ENCODE results near the gene MMD2.
"Not testable (repeated sequence)": the region's sequence is repeated elsewhere in the genome, so short reads cannot be mapped to it uniquely, and the experiment has no call there.

The MMD2 gene

DNA sequence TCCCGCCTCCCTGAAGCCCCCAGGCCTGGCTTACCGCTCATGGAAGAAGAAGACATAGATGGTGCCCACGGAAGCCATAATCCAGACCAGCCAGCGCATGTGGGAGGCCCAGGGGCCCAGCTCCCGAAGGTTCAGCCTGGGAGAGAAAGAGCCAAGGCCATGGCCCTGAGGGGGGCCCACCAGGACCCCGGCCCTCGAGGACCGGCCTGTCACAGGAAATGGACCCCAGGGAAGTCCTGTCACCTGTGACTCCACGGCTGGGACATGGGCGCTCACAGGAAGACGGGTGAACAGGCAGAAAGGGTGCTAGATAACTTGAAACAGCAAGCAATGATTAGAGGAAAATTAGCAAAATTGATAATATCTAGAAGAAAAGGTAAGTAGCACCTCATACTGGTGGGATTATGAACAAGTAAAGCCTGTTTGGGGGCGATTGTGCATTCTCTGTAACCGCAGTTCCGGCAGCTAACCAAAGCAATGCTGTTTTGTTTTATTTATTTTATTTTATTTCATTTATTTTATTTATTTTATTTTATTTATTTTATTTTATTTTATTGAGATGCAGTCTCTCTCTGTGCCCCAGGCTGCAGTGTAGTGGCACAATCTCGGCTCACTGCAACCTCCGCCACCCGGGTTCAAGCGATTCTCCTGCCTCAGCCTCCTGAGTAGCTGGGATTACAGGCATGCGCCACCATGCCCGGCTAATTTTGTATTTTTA lies 47.7 kb downstream of the MMD2 start:
- no peak for DNase-seq (ENCODE audit: low read depth, low spot score)
- no peak overlapping the region for H3K4me3 ChIP-seq (ENCODE audit: low read length)

GRCh38 chr7:4906682-4907081 lies 52.3 kb downstream of the MMD2 start:
- no peak for DNase-seq (ENCODE audit: low read depth, low spot score)
- no peak overlapping the region for H3K4me3 ChIP-seq (ENCODE audit: low read length)

GRCh38 chr7:4905171-4905570 lies 53.8 kb downstream of the MMD2 start:
- H3K4me3 ChIP-seq (ENCODE audit: low read length) = no peak overlapping the region
- DNase-seq (ENCODE audit: low read depth, low spot score) = no peak

DNA sequence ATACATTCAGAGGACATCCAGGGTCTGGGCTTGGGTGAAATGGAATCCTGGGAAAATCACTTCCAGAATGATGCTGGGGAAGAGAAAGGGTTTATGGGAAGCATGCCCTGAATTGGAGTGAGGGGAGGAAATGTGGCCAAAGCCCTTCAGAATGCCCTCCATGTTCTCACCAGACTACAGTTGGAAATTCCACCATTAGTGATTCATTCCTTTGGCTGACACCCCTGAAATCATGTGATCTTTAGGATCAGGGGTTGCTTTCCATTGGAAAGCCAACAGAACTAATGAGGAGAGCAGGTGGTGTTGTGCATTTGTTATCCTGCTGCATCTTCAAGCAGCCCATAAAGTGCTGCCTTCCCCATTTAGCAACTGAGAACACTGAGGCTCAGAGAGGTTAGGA lies 54.6 kb downstream of the MMD2 start:
- DNase-seq (ENCODE audit: low read depth, low spot score) = no peak
- no peak overlapping the region for H3K4me3 ChIP-seq (ENCODE audit: low read length)

- DNase-seq (ENCODE audit: low read depth, low spot score) = no peak
- no peak overlapping the region for H3K4me3 ChIP-seq (ENCODE audit: low read length)
These were observed 63.2 kb downstream of the MMD2 start for GRCh38 chr7:4895766-4896165.

- H3K4me3 ChIP-seq (ENCODE audit: low read length) = no peak overlapping the region
These were observed 64.5 kb downstream of the MMD2 start for GRCh38 chr7:4894482-4894881.

GRCh38 chr7:4893929-4894475 lies 65.0 kb downstream of the MMD2 start:
- no peak for DNase-seq (ENCODE audit: low read depth, low spot score)
- H3K4me3 ChIP-seq (ENCODE audit: low read length) = no peak overlapping the region

More at GRCh38 chr7:4894482-4894881, 64.5 kb downstream of the MMD2 start:
- DNase-seq (ENCODE audit: low read depth, low spot score) = no peak

DNA sequence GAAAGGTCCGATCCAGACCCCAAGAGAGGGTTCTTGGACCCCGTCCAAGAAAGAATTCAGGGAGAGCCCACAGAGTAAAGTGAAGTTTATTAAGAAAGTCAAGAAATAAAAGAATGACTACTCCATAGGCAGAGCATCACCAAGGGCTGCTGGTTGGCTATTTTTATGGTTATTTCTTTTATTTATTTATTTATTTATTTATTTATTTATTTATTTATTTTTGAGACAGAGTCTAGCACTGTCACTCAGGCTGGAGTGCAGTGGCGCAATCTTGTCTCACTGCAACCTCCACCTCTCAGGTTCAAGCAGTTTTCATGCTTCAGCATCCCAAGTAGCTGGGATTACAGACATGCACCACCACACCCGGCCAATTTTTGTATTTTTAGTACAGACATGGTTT lies 65.8 kb downstream of the MMD2 start:
- not testable (repeated sequence) for DNase-seq (ENCODE audit: low read depth, low spot score); H3K4me3 ChIP-seq (ENCODE audit: low read length)

GRCh38 chr7:4891522-4891921 lies 67.5 kb downstream of the MMD2 start:
- H3K4me3 ChIP-seq (ENCODE audit: low read length); DNase-seq (ENCODE audit: low read depth, low spot score): not testable (repeated sequence)

DNA sequence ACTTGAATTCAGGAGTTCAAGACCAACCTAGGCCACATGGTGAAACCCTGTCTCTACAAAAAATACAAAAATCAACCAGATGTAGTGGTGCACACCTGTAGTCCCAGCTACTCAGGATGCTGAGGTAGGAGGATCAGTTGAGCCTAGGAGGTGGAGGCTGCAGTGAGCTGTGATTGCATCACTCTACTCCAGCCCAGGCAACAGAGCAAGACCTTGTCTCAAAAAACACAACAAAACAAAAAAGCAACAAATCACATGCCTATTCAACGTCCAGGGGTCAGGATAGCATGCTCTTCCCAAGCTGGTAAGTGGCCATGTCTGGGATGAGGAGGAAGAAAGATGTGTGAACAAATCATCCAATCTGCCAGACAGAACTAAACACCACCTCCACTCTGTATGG lies 69.3 kb downstream of the MMD2 start:
- H3K4me3 ChIP-seq (ENCODE audit: low read length) = no peak overlapping the region
- DNase-seq (ENCODE audit: low read depth, low spot score) = no peak

GRCh38 chr7:4888161-4888560 lies 70.8 kb downstream of the MMD2 start:
- no peak overlapping the region for H3K4me3 ChIP-seq (ENCODE audit: low read length)
- no peak for DNase-seq (ENCODE audit: low read depth, low spot score)

- no peak overlapping the region for H3K4me3 ChIP-seq (ENCODE audit: low read length)
- no peak for DNase-seq (ENCODE audit: low read depth, low spot score)
These were observed 72.3 kb downstream of the MMD2 start for GRCh38 chr7:4886671-4887070.

DNA sequence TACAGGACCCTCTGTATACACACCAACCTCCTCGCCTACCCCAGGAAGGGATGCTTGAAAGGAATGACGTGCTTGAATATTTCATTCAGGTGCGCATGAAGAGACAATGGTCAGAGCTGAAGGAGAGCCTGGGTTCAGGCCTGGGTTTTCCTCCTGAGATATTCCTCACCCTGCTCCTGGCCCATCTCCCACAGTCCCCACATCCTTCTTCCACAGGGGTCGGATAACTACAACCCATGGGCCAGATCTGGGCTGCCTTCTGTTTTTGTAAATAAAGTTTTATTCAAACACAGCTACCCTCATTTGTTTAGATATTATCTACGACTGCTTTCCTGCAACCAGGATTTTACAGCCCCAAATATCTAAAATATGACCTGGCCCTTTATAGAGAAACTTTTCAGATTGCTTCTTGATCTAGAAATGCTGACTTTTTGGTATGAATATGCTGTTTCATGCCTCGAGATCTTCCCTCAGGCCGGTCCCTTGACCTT lies 73.6 kb downstream of the MMD2 start:
- H3K4me3 ChIP-seq (ENCODE audit: low read length) = no peak overlapping the region
- no peak for DNase-seq (ENCODE audit: low read depth, low spot score)

DNA sequence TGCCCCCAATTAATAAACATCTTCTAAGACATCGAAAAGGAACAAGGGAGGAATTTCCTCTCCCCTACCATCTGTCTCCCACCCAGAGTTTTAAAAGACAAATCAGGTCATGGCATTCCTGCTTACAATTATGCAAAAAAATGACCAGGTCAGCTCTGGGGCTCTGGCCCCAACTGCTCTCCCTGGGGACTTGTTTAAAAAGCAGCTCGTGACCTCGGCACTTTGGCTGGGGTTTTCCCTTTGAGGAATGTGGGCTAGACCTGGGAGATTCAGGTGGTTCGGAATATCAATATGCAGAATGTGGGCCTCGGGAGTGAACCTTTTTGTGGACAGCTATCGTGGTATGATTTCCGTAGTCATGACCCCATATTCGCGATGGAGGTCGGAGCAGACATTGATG lies 74.8 kb downstream of the MMD2 start:
- no peak for DNase-seq (ENCODE audit: low read depth, low spot score)
- no peak overlapping the region for H3K4me3 ChIP-seq (ENCODE audit: low read length)

- peak; percentile 77 for DNase-seq (ENCODE audit: low read depth, low spot score)
- peak within 1 kb of the TSS; percentile 49 for H3K4me3 ChIP-seq (ENCODE audit: low read length)
These were observed 75.4 kb downstream of the MMD2 start, which contains the start of gene RADIL for GRCh38 chr7:4883372-4884144. TSS of gene RADIL (minus strand) at chr7:4883716. CDS start at chr7:4878139, 5,577 bp downstream.

GRCh38 chr7:4883033-4883371 lies 76.0 kb downstream of the MMD2 start:
- no peak for DNase-seq (ENCODE audit: low read depth, low spot score)
- peak overlapping the region; percentile 49 for H3K4me3 ChIP-seq (ENCODE audit: low read length)

GRCh38 chr7:4882169-4883032 lies 76.6 kb downstream of the MMD2 start:
- no peak for DNase-seq (ENCODE audit: low read depth, low spot score)
- peak overlapping the region; percentile 49 for H3K4me3 ChIP-seq (ENCODE audit: low read length)

GRCh38 chr7:4880218-4880617 lies 78.8 kb downstream of the MMD2 start:
- no peak overlapping the region for H3K4me3 ChIP-seq (ENCODE audit: low read length)
- DNase-seq (ENCODE audit: low read depth, low spot score) = no peak

- H3K4me3 ChIP-seq (ENCODE audit: low read length) = no peak overlapping the region
- DNase-seq (ENCODE audit: low read depth, low spot score) = no peak
These were observed 79.4 kb downstream of the MMD2 start for GRCh38 chr7:4879396-4880081.
